SKM-1 (cell line): ENCODE measurements around the gene FOSB.
"Not testable (repeated sequence)": the region's sequence is repeated elsewhere in the genome, so short reads cannot be mapped to it uniquely, and the experiment has no call there.

Source experiments
- DNase-seq: peaks from one replicate; lab custom pipeline; 2025; ENCODE audit not compliant: unreplicated experiment; lab: John Stamatoyannopoulos, UW

The FOSB gene

DNA sequence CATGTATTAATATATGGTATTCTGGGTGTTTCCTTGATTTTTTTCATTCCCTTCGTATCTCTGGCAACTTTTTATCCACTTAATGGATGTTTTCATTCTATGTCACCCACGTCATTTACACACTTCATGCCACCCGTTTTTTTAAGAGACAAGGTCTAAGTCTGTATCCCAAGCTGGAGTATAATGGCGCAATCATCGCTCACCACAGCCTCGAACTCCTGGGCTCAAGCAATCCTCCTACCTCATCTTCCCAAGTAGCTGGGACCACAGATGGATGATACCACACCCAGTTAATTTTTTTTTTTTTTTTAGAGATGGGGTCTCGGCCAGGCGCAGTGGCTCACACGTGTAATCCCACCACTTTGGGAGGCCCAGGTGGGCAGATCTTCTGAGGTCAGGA lies 36.1 kb downstream of the FOSB start:
- no peak for DNase-seq

DNA sequence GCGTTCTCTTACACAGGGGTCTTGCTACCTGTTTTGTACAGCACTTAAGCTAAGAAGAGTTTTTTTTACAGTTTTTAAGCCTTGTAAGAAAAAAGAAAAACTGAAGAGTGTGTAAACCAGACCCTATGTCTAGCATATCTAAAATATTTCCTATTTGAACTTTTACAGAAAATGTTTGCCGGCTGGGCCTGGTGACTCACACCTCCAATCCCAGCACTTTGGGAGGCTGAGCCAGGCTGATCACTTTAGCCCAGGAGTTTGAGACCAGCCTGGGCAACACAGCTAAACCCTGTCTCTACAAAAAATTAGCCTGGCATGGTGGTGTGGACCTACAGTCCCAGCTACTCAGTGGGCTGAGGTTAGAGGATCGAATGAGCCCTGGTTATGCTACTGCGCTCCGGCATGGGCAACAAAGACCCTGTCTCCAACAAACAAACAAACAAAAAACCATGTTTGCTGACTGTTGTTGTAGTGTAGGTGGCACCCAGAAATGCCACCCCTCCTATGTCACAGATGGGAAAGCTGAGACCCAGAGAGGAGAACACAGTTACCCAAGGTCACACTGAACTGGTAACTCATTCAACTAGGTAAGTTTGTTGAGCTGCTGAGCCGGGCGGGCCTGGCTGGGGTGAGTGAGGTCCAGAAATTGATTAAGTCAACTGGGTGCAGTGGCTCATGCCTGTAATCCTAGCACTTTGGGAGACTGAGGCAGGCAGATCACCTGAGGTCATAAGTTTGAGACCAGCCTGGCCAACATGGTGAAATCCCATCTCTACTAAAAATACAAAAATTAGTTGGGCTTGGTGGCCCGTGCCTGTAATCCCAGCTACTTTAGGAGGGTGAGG lies 37.6 kb downstream of the FOSB start:
- DNase-seq: no peak

DNA sequence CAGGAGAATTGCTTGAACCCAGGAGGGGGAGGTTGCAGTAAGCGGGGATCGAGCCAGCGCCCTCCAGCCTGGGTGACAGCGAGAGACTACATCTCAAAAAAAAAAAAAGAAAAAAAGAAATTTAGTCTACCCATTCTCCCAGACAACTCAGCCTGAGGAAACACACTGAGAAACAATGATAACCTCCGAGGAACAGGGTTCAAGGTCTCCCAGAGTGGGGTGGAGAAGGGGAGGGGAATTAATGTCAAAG lies 38.1 kb downstream of the FOSB start:
- DNase-seq: no peak

DNA sequence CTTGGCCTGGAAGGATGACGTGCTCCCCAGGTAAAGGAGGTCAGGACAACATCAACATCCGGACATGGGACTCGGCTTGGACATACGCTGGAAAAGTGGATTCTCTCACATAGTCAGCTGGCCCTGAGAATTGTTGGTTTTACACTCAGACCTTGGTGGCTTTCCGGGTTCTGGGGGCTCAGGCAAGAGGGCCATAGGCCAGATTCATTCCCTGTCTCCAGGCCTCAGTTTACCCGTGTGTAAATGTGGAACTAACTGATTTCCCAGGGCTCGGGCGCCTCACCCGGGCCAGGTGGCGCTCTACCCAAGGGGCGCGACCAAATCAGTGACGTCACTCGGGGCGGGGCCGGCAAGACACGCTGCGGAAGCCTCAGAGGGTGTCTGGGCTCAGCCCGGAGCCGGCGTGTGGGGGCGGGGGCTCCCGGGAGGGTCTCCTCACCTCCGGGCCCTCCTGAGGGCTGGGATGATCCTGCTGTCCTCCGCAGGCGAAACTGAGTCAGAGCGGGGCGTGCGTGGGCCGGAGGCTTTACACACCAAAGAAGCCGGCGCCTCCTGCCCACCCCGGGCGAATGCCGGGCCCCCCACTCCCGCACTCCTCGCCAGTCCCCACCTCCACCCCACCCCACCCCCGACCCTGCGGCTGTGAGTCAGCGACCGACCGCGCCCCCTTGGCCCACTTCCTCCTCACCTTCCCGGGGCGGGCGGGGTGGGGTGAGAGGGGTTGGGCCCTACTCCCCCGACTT lies 38.6 kb downstream of the FOSB start:
- DNase-seq: peak; percentile 56

DNA sequence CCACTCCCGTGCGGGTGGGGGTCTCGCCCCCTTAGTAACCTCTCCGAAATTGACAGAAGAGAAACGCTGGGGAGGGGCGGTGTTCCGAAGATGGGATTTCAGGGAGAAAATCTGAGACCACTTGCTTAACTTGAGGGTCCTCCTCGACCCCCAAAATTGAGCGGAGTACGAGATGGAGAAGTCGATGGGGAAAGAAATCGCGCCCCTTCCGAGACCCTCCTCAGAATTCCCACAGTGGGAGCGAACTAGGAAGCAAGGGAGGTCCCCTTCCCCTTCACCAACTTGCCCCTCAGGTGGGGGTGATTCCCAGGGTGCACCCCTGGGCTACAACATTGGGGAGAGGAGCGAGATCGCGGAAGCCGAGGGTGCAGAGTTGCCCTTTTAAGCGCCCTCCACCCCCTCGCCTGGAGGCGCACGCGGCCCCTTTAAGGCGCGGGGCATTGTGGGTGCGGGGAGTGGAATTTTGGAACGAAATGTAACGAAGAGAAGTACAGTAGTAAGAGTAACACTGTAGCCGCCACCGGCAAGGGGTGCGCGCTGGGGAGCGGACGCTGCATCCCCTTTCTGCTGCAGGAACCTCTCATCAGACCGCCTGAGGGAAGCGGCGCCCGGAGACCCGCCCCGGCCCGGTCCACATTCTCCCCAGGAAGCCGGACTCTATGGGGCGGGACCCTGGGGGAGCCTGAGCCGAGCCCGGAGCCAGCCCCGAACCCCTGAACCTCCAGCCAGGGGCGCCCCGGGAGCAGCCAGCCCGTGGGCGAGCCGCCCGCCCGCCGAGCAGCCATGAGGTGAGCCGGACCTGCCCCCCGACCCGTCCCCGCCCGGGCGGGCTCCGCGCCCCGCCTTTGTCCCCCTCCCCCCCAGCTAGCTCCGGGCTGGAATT lies 39.4 kb downstream of the FOSB start, which contains the start of gene VASP:
VASP (plus strand) TSS at position 491 of the 883 bp plus-strand sequence; CDS start at position 784, 293 bp downstream.
- peak; percentile 62 for DNase-seq

DNA sequence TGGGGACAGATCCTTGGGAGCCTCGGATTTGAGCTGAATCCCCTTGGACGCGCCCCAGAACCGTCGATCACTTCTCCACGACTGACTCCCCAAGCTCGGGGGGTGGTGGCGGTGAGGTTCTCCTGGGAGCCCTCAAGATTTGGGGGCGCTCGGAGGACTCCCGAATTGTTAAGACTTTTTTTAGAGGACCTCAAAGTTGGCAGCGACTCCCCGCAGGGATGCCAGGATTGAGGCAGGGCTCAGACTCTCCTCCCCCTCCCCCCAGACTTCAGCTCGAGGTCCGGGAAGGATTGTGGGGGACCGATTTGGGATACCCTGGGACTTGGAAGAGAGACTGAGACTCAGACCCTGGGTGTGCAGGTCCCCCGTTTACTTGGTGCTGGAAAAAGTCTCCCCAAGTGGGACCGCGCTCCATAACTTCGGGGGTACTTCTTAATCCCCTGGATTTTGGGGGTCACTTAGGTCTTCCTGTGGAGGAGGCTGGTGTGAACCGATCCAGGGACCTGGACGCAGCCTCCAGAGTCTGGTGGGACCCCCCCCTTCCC lies 40.1 kb downstream of the FOSB start:
- DNase-seq: no peak

DNA sequence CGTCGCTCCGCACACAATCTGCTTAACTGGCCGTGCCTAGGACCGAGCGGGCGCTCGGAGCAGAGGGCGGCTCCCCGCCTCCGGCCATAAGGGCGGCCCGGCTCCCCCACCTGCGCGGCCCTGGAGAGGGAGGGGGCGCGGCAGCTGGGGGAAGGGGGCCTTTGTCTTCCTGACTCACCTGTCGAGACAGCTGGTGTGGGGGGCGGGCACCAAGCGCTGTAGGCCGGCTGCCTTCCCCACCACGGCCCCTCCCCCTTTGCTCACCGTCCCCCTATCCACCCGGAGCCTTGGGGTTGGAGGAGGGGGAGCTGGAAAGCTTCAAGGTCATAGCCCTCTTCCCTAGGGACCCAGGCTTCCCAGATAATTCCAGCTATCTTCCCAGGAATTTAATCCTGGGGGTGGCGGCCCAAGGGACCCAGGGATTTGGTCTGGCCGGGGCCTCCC lies 40.6 kb downstream of the FOSB start:
- DNase-seq: no peak

DNA sequence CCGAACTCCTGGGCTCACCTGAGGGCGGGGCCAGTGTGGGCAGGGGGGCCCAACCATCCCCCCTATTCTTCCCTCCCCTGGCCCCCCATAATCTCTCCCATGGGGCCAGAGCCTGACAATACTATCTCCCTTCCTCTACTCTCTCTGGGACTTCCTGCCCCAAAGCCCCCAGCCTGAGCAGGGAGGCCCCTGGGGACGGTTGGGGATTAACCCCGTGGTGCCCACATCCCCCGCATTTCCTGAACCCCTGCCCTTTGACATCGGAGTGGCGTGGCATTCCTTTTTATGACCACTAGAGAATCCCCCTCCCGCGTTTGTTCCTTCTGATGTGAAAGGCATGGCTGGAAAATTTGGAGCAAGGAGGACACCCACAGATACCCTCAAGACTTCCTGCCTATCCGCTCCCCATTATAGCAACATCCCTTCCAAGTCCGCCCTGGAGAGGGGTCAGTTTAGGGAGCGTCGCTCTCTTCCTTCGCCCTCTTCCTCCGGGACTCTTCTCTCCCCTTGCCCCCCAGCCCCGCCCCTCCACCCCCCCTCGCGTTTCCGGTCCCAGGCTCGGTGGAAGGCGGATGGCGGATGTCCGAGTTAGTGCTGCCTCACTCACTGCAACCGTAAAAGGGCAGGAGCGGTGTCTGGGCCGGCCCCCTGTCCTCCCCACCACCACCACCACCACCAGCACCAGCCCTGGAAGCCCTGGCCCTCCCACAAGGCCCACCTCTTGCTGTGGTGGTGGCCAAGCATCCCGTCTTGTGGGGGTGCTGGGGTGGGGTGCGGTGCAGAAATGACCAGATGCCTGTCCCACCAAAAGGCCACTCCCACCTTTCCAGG lies 41.3 kb downstream of the FOSB start:
- DNase-seq: peak; percentile 33

DNA sequence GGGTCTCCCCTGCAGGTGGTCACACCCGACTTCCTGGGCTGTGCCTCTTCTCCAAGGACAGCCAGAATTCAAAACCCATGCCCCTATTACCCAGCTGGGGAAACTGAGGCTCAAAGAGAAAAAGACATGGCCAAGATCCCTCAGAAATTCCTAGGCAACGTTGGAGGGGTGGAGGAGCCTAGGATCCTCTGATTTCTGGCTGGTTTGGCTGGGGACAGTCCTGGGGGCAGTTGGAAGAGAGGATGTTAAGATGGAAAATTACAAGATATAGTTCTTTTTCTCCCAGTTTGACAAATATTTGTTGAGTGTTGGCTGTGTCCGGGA lies 41.9 kb downstream of the FOSB start:
- DNase-seq: no peak

DNA sequence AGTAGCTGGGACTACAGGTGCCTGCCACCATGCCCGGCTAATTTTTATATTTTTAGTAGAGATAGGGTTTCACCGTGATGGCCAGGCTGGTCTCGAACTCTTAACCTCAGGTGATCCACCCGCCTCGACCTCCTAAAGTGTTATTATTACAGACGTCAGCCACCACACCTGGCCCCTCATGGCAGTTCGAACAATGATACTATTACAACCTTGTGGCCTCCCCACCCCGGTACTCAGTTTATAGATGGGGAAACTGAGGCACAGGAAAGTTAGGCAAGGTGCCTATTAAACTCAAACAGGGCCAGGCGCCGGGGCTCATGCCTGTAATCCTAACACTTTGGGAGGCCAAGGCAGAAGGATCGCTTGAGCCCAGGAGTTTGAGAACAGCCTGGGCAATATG lies 42.6 kb downstream of the FOSB start:
- not testable (repeated sequence) for DNase-seq

DNA sequence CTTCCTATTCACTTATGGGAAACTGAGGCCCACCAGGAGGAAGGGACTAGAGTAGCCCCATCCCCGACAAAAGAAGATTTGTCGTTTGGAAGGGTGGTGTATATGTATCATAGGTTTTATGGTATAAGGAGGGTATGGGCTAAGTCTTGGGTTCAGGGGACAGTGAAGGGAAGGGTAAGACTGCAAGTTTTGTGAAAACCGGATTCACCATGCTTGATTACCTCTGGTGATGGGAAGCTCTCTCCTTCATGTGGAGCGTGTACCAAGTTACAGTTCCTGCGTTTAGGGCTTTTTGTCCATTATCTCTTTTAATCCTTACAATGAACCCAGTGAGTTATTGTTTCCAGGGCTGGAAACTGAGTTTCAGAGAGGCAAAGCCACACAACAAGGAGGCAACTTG lies 43.3 kb downstream of the FOSB start:
- DNase-seq: no peak

DNA sequence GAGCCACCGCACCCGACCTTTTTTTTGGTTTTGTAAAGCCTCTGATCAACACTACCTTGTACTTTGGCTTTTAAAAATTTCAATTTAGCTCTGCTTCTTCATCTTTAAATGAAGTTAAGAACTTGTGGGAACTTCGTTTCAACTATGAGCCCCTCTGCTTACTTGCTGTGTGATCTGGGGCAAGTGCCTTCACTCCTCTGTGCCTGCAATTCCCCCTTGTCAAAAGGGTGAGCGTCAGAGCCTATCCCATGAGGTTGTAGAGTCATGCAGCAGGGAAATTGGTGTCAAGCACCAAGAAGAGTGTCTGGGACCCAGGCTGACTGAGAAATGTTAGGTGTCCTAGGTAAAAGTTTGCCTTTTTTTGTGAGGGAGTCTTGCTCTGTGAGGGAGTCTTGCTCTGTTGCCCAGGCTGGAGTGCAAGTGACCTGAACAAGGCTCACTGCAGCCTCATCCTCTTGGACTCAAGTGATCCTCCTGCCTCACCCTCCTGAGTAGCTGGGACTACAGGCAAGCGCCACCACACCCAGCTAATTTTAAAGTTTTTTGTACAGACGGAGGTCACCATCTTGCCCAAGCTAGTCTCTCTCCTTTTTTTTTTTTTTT lies 45.2 kb downstream of the FOSB start:
- DNase-seq: no peak

DNA sequence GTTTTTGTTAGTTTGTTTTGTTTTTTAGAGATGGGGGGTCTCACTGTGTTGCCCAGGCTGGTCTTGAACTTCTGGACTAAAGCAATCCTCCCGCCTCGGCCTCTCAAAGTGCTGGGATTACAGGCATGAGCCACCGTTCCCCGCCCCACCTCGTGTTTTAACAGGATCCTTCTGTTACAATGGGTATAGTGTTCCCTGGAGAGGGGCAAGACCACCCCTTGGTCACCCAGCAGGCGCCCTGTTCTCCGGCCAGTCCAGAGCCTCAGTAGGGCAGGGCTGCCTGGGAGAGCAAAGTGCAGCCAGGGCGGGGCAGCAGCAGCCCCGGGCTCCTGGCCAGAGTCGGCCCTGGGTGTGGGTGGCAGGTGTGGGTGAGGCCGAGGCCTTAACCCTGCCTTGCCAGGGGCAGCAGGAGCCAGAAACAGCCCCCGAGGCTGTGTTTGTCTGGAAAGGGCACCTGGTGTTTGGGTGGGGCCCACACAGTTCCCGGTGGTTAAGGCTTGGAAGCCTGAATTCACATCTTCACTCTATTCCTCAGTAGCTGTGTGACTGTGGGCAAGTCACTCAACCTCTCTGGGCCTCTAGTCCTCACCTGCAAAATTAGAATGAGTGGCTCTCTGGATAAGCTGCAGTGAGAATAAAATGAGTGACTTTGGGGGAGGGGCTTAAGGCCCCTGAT lies 46.7 kb downstream of the FOSB start:
- peak; percentile 35 for DNase-seq

DNA sequence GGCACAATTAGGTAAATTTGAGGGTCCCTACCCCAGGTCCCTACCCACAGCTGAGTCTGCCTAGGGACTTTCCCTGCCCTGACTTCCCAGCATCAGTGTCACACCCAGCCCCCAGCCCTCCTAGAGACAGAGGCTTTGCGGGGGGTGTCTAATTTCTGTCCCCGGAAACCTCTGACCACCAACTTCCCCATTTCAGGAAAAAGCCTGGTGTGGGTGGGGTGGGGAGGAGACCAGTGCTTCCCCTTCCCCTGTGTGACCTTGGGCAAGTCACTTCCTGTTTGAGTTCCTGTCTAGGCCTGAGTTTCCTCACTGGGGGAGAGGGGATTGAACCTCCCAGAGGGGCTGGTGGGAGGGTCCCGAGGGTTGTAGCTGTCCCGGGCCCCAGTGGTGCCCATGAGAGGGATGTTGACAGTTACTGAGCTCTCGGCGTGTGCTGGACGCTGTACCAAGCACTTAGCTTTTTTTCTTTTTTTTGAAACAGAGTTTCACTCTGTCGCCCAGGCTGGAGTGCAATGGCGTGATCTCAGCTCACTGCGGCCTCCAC lies 47.4 kb downstream of the FOSB start:
- DNase-seq: peak; percentile 88

DNA sequence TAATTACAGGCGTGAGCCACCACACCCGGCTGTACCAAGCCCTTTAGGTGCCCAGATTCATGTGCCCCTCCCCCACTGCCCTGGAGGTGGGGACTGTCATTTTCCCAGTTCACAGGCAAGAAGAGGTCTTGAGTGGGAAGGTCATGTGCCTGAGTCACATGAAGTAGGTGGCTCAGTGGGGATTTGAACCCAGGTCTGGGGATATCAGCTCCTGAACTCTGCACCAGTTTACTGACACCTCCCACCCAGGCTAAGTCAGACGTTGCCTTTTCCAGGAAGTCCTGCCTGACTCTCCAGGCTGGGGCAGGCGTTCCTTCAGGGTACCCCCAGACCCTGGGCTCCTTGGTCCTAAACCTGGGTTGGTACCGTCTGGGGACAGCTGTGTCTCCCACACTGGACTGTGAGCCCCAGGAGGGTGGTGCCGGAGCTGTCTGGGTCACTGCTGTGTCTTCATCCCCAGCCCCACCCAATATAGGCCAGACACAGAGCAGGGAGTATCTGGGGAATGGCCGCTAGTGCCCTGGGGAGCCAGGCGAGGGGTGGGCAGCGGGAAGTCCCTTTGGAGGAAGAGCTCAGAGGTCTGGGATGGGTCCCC lies 48.1 kb downstream of the FOSB start:
- DNase-seq: no peak

DNA sequence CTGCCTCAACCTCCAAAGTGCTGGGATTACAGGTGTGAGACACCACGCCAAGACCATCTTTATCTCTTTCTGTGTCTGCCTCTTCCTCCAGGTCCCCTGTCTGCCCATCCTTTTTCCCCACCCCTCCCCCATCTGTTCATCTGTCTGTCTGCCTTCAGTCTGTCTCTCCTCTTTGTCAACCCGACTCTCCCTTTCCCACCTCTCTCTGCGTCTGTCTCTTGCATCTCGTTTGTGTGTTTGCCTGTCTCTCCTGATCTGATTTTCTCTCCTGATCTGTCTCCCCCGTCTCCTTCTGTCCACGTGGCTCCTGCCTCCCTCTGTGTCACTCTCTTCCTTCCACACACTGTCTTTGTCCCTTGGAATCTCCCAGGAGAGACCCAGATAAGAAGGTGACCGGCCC lies 49.4 kb downstream of the FOSB start:
- no peak for DNase-seq

DNA sequence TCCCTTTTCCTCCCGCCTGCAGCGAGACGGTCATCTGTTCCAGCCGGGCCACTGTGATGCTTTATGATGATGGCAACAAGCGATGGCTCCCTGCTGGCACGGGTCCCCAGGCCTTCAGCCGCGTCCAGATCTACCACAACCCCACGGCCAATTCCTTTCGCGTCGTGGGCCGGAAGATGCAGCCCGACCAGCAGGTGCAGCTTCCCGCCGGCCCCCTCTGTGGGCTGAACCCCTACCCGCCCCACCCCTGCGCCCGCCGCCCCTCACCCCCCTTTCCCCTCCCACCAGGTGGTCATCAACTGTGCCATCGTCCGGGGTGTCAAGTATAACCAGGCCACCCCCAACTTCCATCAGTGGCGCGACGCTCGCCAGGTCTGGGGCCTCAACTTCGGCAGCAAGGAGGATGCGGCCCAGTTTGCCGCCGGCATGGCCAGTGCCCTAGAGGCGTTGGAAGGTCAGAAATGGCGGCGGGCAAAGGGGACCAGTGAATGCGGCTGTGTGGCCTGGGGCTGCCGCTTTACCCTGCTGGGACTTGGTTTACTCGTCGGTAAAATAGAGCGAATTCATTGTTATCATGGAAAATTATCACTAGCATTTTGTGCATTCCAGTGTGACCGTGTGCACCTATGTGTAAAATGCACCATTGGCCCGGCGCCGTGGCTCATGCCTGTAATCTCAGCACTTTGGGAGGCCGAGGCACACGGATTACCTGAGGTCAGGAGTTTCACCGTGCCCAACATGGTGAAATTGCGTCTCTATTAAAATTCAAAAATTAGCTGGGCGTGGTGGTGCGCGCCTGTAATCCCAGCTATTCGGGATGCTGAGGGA lies 50.1 kb downstream of the FOSB start:
- DNase-seq: no peak

DNA sequence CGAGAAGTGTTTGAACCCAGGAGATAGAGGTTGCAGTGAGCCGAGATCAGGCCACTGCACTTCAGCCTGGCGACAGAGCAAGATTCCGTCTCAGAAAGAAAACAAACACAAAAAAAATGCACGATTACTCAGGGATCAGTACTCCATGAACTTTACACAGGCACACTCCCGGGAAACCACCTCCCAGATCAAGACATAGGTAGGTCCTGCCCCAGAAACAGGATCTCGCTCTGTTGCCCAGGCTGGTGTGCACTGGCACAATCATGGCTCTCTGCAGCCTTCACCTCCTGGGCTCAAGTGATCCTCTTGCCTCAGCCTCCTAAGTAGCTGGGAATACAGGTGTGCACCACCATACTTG lies 50.7 kb downstream of the FOSB start:
- no peak for DNase-seq
